Karpas-422 (cell line): ENCODE measurements around the gene NR5A1. TPM values are rescaled to one million over a fixed set of nuclear protein-coding genes. Genes with fewer than 3 reads are reported as not detected.

Experiments used
- DNase-seq: peaks from one replicate; pipeline ENCODE4 v3.0.0-alpha.2; 2015
- H2AFZ ChIP-seq: fragments of 200-600 bp; sonication (generic); 2 replicates; pipeline ENCODE4 v1.6.1; 2014; ENCODE audit warnings: antibody characterized with exemption, low read length, mixed read lengths
- H3K27ac ChIP-seq: fragments of 200-600 bp; sonication (generic); 2 replicates; pipeline ENCODE4 v1.5.1; 2014; ENCODE audit warnings: mild to moderate bottlenecking, low read length, moderate library complexity
- H3K27me3 ChIP-seq: fragments of 200-600 bp; sonication (generic); 2 replicates; pipeline ENCODE4 v1.6.1; 2014; ENCODE audit warnings: low read length, mixed read lengths
- H3K36me3 ChIP-seq: fragments of 200-600 bp; sonication (generic); 2 replicates; pipeline ENCODE4 v1.6.1; 2014; ENCODE audit warnings: low read length, mixed read lengths; ENCODE audit not compliant: insufficient read depth
- H3K4me1 ChIP-seq: fragments of 200-600 bp; sonication (generic); 2 replicates; pipeline ENCODE4 v1.6.1; 2014; ENCODE audit warnings: mild to moderate bottlenecking, low read length, mixed read lengths
- H3K4me2 ChIP-seq: fragments of 200-600 bp; sonication (generic); 2 replicates; pipeline ENCODE4 v1.6.1; 2014; ENCODE audit warnings: low read length, low read depth, mild to moderate bottlenecking; ENCODE audit not compliant: poor library complexity, severe bottlenecking
- H3K4me3 ChIP-seq: fragments of 200-600 bp; sonication (generic); 2 replicates; pipeline ENCODE4 v1.5.1; 2014; ENCODE audit warnings: mild to moderate bottlenecking, antibody characterized with exemption, low read length, mixed read lengths
- H3K79me2 ChIP-seq: fragments of 200-600 bp; sonication (generic); 2 replicates; pipeline ENCODE4 v1.6.1; 2014; ENCODE audit warnings: mild to moderate bottlenecking, low read length, mixed read lengths
- H3K9ac ChIP-seq: fragments of 200-600 bp; sonication (generic); 2 replicates; pipeline ENCODE4 v1.6.0; 2014; ENCODE audit warnings: low read length
- H3K9me2 ChIP-seq: fragments of 200-600 bp; sonication (generic), shearing (Covaris generic); replicated peaks from 2 replicates; pipeline ENCODE4 v1.6.0; 2014; ENCODE audit warnings: mild to moderate bottlenecking, low read length, moderate library complexity; ENCODE audit not compliant: insufficient read depth
- H3K9me3 ChIP-seq: fragments of 300-700, 200-600 bp; sonication (generic); 2 replicates; pipeline ENCODE4 v1.6.1; 2014; ENCODE audit warnings: low read length, mixed read lengths
- H4K20me1 ChIP-seq: fragments of 200-600 bp; sonication (generic); 2 replicates; pipeline ENCODE4 v1.6.1; 2014; ENCODE audit warnings: mild to moderate bottlenecking, antibody characterized with exemption, low read length, low read depth; ENCODE audit not compliant: insufficient read depth
- total RNA-seq: library from RNA; depleted of rRNA; stranded (reverse); fragments of >200 nt; shearing (Covaris generic); gene quantifications from 2 replicates; pipeline ENCODE4 v1.2.3, GENCODE V29; 2014; ENCODE audit warnings: low replicate concordance

The NR5A1 gene
- total RNA-seq, 1 experiment from 2014 or later = not detected

DNA sequence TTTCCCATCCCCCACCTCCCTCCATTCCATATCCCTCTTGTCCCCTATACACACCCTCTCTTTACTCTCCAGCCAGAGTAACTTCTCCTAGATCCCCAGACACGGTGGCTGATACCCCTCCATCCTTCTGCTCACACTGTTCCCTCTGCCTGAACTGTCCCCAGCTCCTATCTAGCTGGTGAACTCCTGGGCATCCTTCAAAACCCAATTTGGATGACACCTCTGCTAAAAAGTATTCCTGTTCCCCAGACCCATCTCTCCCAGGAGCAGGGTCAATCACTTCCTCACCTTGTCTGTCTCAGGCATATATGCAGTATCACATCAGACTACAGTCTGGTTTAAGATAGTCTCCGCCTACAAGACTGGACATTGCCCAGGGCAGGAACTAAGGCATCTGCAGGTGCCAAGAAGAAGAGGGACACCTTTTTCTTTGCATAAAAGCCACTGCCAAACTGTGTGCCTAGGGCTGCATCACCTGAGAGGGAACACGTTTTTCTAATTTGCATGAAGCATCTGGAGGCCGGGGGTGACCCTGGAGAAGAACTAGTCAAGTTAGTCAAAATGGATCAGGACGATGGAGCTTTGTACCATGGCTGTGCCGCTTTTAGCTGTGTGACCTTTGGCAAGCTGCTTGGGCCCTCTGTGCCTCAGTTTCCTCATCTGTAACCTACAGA is 27.1 kb downstream of the NR5A1 start:
- Histone ChIP-seq H3K4me1 (peaks cover 15% of the 10 kb centered on the region), H3K9me2 (no peaks in the 10 kb centered on the region), H3K4me2 (no peak overlapping the region), H3K36me3 (no peaks in the 10 kb centered on the region), H3K27ac (no peak overlapping the region), H3K4me3 (no peak overlapping the region), H3K79me2 (no peaks in the 10 kb centered on the region), H3K9ac (no peak overlapping the region), H4K20me1 (no peaks in the 10 kb centered on the region; the same call in 1 of the 2 replicates), H2AFZ (peak overlapping the region; percentile 27; the same call in 1 of the 2 replicates), H3K9me3 (no peaks in the 10 kb centered on the region), H3K27me3 (no peaks in the 10 kb centered on the region)
- no peak for DNase-seq

DNA sequence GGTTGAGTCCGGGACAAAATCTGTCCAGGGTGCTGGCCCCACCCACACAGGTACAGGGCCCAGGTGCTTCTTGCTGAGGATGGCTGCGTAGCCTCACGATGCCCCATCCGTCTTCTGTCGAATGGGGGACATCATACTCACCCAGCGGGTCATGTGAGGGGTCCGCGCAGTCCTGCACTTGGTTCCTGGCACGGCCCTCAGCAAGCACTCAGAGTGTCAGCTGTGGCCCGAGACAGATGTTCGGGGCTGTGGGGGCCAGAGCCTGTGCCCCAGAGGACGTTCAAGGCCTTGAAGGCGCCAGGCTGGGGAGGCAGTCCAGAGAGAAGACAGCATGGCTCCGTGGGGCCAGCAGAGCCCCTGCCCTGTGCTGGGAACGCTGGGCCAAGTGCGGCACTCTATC is 27.8 kb downstream of the NR5A1 start:
- Histone ChIP-seq H4K20me1 (no peaks in the 10 kb centered on the region; the same call in 1 of the 2 replicates), H2AFZ (no peak overlapping the region), H3K79me2 (no peaks in the 10 kb centered on the region), H3K27me3 (no peaks in the 10 kb centered on the region), H3K27ac (no peak overlapping the region), H3K4me3 (no peak overlapping the region), H3K9ac (no peak overlapping the region), H3K9me2 (no peaks in the 10 kb centered on the region), H3K4me2 (no peak overlapping the region), H3K36me3 (no peaks in the 10 kb centered on the region), H3K4me1 (peaks cover 15% of the 10 kb centered on the region), H3K9me3 (no peaks in the 10 kb centered on the region)
- no peak for DNase-seq

DNA sequence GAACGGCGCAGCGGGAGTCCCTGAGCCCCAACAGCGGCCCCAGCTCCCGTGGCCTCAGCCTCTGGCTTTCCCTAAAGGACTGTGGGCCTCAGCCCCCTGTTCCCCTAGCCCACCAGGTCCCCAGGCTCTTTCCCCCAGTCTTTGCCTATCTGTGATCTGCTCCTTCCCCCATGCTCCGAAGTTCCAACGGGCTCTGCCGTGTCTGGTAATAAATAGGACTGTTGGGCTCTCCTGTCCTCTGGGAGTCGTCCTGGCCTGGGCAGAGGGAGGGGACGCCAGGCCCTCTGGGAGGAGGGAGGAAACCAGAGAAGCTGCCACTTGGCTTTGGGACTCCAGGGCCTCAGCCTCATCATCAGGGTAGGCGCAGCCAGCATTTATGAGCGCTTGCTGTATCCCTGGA is 28.8 kb downstream of the NR5A1 start:
- Histone ChIP-seq H4K20me1 (no peaks in the 10 kb centered on the region; the same call in 1 of the 2 replicates), H3K36me3 (no peaks in the 10 kb centered on the region), H2AFZ (no peak overlapping the region), H3K9ac (no peak overlapping the region), H3K4me3 (no peak overlapping the region), H3K4me1 (peaks cover 15% of the 10 kb centered on the region), H3K9me2 (no peaks in the 10 kb centered on the region), H3K27me3 (no peaks in the 10 kb centered on the region), H3K27ac (no peak overlapping the region), H3K79me2 (no peaks in the 10 kb centered on the region), H3K9me3 (no peaks in the 10 kb centered on the region), H3K4me2 (no peak overlapping the region)
- no peak for DNase-seq

DNA sequence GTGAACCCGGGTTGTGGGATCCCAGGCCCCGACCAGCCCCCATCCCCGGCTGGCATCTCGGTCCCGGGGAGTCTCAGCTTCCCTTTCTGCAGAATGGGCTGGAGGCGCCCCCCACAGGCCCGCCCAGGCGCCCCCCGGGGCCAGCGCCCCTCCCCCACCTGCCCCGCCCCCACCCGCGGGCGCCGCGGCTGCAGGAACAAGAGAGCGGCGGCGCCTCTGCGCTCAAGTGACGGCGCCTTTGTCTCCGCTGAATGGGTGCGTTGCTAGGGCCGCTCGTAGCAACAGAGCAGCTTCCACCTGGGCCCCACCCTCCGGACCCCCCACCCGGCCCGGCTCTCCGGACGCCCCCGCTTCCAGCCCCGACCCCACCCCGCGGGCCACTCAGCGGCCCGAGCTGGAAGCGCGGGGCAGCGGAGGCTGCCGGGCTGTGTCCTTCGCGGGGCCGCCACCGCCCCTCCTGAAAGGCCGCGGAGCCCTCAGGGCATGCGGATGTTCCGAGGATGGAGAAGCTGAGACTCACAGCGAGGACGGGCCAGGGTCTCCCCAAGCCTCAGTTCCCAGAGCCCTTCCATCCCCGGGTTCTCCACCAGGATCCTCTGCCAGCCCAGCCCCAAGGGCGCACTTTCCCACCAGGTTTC is 29.4 kb downstream of the NR5A1 start:
- no peak for DNase-seq
- Histone ChIP-seq H2AFZ (no peak overlapping the region), H3K9me3 (no peaks in the 10 kb centered on the region), H3K27ac (no peak overlapping the region), H3K9ac (no peak overlapping the region), H3K4me3 (no peak overlapping the region), H3K4me2 (no peak overlapping the region), H3K9me2 (no peaks in the 10 kb centered on the region), H3K4me1 (peaks cover 15% of the 10 kb centered on the region), H3K79me2 (no peaks in the 10 kb centered on the region), H4K20me1 (no peaks in the 10 kb centered on the region; the same call in 1 of the 2 replicates), H3K27me3 (no peaks in the 10 kb centered on the region), H3K36me3 (no peaks in the 10 kb centered on the region)

DNA sequence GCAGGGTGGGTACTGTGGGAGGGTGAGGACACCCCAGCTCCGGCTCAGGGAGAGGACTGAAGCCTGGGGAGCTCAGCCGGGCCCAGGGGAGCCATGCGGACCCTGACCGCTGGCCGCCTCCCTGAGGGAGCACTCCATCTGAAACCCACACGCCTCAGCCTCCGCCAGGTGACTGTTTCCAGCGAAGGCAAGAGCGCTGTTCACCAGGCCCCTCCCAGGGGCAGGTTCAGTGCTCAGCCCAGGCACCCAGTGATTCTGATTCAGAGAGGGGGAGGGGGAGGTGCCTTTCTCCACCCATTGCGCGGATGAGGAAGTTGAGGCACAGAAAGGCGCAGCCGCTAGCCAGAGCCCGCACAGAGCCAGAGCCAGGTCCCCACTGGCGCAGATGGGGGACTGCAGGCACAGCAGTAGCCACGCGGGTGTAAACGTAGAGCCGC is 30.0 kb downstream of the NR5A1 start:
- no peak for DNase-seq
- no peaks in the 10 kb centered on the region for H3K79me2 ChIP-seq
- no peak overlapping the region for H3K9ac ChIP-seq
- H3K4me1 ChIP-seq = peaks cover 15% of the 10 kb centered on the region
- H3K27me3 ChIP-seq = no peaks in the 10 kb centered on the region
- H3K4me2 ChIP-seq = no peak overlapping the region
- no peak overlapping the region for H2AFZ ChIP-seq
- H3K36me3 ChIP-seq = no peaks in the 10 kb centered on the region
- no peaks in the 10 kb centered on the region for H3K9me2 ChIP-seq
- no peak overlapping the region for H3K4me3 ChIP-seq
- H3K27ac ChIP-seq = no peak overlapping the region
- no peaks in the 10 kb centered on the region; the same call in 1 of the 2 replicates for H4K20me1 ChIP-seq
- H3K9me3 ChIP-seq = no peaks in the 10 kb centered on the region

DNA sequence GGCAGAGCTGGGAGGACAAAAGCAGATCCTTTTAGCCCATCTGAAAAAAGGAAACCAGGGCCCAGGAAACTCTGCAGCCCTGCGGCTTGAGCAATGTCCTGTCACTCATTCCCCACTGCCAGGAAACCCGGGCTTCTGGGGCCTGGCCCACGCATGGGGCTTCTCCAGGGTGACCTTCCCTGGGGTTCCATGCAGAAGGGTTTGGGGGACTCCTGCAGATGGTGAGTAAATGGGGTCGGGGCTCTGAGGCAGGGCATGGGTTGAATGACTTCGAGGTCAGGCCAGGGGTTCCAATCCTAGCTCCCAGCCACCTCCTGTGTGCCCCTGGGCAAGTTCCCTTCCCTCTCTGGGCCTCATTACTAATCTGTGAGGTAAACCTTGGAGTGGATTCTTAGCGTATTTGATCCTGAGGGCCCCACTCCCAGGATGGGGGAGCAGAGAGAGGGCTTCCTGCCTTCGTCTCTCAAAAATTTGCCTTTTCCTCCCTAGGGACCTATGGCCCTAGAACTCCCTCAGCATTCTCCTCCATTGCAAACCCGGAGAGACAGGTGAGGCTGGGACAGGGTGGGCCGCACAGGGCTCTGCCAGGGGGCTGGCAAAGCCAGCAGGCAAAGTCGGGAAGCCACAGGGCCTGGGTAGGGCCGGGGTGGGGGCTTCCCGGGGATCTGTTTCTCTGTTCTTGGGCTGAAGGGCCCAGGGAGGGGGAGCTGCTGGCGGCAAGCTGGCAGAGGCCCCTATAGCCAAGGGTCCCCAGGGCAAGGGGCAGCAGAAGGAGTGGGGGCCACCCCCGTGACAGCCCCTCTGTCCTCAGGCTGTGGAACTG is 31.1 kb downstream of the NR5A1 start:
- H3K36me3 ChIP-seq = no peaks in the 10 kb centered on the region
- H3K9me3 ChIP-seq = no peaks in the 10 kb centered on the region
- H3K4me1 ChIP-seq = peaks cover 15% of the 10 kb centered on the region
- H3K9me2 ChIP-seq = no peaks in the 10 kb centered on the region
- no peaks in the 10 kb centered on the region for H3K79me2 ChIP-seq
- H2AFZ ChIP-seq = no peak overlapping the region
- no peaks in the 10 kb centered on the region; the same call in 1 of the 2 replicates for H4K20me1 ChIP-seq
- no peaks in the 10 kb centered on the region for H3K27me3 ChIP-seq
- H3K4me3 ChIP-seq = no peak overlapping the region
- no peak overlapping the region for H3K27ac ChIP-seq
- no peak overlapping the region for H3K4me2 ChIP-seq
- DNase-seq = no peak
- H3K9ac ChIP-seq = no peak overlapping the region

DNA sequence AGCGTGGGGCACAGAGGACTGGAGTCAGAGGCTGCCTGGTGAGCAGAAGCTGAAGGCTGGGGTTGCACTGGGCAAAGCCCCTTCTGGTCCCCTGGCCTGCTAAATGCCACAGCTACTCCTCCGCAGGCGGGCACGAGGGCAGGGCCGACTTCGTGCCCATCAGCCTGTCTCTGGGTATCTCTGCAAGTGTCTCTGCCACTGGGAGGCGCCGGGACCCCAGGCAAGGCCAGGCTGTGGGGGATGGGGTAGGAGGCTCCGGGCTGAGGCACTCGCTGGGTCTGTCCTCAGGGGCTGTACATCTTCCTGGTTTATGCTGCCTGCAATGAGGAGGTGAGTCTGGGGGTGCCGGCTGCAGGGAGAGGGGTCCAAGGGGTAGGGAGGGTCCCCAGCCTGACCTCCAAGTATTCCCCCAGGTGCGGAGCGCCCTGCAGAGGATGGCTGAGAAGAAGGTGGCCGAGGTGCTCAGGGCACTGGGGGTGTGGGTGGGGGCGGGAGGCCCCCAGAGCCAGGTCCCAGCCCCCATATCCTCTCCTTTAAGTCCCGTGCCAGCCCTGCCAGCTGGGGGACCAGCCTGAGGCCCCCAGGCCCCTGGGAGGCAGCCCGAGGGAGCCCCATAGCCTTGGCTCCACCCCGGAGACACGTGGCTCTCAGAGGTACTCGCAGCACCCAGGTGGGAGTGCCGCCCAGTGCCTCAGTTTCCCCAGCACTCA is 31.9 kb downstream of the NR5A1 start:
- H3K4me2 ChIP-seq = no peak overlapping the region
- H3K4me3 ChIP-seq = no peak overlapping the region
- H3K79me2 ChIP-seq = no peaks in the 10 kb centered on the region
- no peaks in the 10 kb centered on the region for H3K36me3 ChIP-seq
- H3K27ac ChIP-seq = no peak overlapping the region
- H3K27me3 ChIP-seq = no peaks in the 10 kb centered on the region
- DNase-seq = no peak
- no peaks in the 10 kb centered on the region; the same call in 1 of the 2 replicates for H4K20me1 ChIP-seq
- H3K9me2 ChIP-seq = no peaks in the 10 kb centered on the region
- no peak overlapping the region for H3K9ac ChIP-seq
- no peaks in the 10 kb centered on the region for H3K9me3 ChIP-seq
- no peak overlapping the region for H2AFZ ChIP-seq
- H3K4me1 ChIP-seq = peaks cover 13% of the 10 kb centered on the region
